Left kidney (tissue), 2 donors: ENCODE measurements around the gene CITED2. TPM values are rescaled to one million over a fixed set of nuclear protein-coding genes. Genes with fewer than 3 reads are reported as not detected.
"Not testable (repeated sequence)": the region's sequence is repeated elsewhere in the genome, so short reads cannot be mapped to it uniquely, and the experiment has no call there.

ENCODE experiments used
- DNase-seq: peaks from one replicate; pipeline ENCODE4 v3.0.0-alpha.2; 2013
- polyA plus RNA-seq: library from polyadenylated mRNA; unstranded; fragments of 120-200 nt; gene quantifications from one replicate; pipeline ENCODE4 v1.2.1, GENCODE V29; 2013; ENCODE audit not compliant: insufficient read length

Gene CITED2
- polyA plus RNA-seq, 1 donor: 142 TPM

DNA sequence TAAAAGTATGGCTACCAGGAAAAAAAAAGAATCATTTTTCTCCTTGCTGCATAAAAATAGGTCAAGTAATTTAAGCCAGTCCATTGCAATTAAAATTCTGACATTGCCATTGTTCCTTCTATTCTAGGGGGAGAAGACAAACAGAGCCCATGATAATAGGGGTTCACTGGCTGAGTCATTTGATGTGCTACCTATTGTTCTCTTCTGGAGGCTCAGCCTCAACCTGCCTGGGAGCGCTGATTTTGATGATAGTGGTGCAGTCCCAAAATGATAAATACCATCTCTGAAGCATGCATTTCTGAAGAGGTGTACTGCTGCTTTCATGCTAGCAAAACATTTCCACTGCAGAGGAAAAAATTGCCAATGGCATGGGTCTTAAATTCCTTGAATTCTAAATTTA, 5.8 kb downstream of the CITED2 start:
- DNase-seq: no peak

DNA sequence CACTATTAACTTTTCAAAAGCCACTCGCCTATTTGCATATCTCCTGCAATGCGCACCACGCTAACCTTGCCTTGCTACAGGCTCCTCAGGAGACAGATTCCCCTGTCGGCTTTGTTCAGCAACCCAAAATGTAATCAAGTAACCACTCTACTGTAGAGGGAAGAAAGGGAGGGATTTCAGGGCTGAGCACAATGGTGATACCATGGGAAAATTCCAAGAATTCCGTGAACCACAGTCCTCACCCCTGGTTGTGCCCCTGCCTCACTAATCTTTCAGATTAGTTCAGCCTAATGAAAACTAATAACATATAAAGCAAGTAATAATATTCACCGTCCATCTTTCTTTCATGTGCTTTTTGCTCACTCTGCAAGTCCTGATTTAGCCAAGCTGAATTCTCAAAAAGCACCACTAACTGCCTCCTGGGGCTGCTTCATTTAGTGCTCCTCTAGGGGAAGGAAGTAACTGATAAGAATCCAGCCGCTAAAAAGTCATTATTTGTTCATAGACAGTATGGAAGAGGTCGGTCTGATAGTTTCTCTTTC, 6.6 kb downstream of the CITED2 start:
- DNase-seq: no peak

DNA sequence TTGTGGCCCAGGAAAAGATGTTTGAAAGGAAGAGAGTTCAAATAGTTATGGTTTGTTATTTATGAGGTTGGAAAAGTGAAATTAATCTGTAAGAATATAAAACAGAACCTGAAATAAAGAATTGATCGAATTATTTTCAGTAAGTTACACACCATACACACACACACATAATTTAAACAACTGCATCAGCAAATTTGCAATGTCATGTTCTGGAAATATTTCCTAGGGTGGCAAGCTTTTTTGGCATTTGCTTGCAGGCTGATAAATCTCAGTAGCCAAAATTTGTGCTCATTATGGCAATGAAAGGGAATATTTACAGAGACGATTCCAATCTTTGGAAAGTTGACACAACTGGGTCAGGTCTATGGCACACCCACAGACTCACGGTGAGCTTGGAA, 9.5 kb downstream of the CITED2 start:
- no peak for DNase-seq

DNA sequence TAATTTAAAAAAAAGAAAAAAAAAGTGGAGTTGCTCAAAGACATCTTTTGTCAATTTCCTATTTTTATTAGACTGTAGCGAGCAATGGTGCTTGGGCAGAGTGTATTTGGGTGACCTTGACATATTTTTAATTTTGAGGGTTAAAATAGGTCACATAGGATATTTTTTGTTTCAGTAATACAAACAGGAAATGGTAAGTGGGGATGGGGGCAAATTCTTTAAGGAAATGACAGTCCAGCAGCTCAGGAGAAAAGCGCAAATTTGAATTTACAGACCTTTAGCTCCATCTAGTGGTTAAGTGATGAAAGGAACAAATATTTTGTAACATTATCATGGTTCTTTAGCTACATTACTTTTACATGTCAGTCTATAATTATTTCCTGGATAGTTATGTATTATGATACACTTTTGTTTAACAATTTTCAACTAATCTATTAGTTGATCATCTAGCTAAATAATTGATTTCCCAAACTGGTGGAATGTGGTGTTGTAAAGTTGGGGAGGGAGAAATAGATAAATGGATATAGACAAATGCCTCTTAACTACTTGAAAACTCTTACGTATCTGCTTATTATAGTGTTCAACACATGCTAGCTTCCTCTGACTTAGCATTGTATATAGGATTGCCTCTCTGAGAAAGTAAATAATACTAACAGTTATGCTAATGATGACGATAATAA, 10.0 kb downstream of the CITED2 start:
- no peak for DNase-seq

DNA sequence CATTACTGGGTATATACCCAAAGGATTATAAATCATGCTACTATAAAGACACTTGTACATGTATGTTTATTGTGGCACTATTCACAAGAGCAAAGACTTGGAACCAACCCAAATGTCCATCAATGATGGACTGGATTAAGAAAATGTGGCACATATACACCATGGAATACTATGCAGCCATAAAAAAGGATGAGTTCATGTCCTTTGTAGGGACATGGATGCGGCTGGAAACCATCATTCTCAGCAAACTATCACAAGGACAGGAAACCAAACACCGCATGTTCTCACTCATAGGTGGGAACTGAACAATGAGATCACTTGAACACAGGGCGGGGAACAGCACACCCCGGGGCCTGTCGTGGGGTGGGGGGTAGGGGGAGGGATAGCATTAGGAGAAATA, 10.7 kb downstream of the CITED2 start:
- not testable (repeated sequence) for DNase-seq

DNA sequence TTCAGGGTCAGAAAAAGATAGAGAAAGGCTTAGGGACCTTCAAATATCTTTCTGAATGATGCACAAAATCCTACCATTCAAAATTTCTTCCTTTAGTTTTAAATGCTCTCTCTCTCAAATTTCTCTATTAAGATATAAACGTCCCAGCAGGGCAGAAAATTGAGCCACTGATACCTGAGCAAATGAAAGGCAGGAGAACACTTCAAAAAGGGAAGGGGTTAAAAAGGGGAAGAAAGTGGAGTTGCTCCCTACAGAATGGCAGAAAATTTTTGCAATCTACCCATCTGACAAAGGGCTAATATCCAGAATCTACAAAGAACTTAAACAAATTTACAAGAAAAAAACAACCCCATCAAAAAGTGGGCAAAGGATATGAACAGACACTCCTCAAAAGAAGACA, 11.3 kb downstream of the CITED2 start:
- not testable (repeated sequence) for DNase-seq

DNA sequence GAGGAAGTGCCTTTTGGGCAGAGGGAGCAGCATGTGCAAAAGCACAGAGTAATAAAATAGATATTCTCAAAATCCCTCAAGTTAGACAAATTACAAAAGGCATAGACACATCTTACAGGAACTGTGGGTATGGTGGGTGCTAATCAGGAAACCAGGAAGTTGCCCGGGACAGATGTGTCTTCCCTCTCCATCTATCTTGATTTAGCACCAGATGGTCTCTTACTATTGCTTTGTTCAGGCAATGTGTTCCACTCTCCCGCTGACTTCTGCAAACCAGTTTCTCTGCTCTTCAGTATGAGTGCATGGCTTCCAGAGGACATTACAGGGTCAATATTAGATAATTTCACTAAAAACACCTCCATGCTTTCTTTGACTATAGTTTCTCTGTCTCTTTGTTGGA, 13.2 kb downstream of the CITED2 start:
- DNase-seq: no peak

DNA sequence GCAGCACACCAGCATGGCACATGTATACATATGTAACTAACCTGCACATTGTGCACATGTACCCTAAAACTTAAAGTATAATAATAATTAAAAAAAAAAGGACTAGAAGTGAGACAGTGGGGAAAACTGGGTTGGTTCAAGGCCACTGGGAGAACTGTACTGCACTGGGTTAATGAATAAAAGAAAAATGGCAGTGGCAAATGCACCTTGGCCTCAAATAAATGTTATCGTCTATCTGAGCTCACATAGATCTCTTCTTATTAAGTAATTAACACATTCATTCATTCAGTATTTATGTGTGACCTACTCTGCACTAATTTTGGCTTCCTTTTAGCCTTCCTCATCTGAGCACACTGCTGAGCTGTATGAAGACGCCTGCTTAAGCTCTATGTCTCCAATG, 17.5 kb downstream of the CITED2 start:
- DNase-seq: no peak

DNA sequence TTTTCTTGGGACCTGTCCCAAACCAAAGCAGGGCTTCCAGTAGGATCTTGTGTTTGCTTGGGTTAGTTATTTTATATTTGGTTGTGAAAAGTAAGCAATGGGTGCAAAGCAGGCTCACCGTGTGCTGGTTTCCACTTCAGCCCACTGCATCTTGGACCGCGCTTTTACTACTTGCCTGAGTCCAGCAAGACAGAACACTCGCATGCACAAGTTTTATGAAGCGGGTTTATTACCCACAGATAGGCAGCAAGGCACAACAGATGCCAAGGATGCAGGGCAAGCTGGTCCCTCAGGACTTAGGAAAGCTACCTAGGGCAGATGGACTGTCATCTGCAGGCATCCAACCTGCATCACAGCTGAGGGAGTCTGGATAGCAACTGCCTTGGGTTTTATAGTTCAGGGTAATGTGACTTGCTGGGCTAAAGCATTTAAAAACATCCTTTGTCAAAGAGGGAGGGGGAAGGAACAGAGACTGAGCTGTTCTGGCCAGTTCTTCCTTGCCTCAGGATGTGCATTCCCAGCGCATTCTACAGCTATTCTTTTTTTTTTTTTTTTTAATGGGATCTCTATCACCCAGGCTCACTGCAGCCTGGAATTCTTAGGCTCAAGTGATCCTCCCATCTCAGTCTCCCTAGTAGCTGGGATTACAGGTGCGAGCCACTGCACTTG, 18.5 kb downstream of the CITED2 start:
- no peak for DNase-seq

DNA sequence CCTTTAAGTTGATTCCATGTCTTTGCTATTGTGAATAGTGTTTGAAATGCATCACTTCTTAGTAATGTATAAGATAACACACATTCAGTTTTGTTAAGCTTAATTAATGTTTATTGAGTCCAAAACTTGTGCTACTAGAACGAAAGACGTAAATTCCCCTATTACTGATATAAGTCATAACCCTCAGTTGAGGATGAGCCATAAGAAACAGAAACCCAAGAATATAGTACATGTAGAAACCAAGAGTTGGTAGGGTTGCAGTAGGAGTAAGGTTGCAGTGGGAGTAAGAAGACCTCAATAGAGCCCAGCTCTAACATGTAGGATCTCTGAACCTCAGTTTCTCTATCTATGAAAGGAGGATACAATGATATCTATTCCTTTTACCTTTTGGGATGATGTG, 19.3 kb downstream of the CITED2 start:
- no peak for DNase-seq

DNA sequence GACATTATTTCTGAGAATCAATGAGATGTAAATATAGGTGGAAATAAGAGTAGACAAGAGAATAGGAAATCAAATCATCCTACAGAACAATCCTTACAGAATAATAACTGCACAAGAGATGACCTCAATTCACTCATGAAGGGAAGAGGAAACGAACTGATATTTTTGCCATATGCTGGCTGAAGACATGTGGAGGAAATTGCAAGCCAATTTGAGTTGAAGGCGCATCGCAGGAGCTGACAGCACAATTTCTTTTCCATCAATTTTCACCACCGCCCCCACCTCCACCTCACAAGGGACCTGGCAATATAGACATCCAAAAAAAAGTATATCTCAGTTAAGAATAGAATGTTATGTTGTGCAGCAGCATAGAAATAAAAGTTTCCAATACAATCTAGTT, 20.3 kb downstream of the CITED2 start:
- no peak for DNase-seq

DNA sequence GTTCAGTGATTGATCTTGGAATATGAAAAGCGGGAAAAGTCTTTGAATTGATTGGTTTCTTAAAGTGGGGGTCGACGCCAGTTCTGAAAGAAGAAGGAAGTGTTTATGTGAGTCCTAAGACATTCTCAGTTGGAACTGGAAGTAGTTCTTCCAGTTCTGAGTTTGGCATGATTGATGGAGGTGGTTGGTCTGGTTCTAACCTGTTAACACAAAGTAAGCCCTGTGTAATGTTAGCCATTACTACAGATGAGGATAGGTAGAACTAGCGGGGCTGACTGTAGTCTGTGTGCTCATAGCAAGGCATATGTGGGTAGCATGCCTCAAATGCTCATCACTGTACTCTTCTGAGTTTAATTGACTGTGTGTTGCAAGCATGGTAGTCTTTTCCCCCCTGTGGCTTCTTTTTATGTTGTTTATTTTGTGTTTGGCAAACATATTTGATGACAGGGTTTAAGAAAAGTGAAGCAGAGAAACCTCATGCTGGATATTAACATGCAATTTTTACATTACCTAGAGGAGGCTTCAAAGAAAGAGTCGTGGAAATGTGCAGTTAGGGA, 24.9 kb downstream of the CITED2 start:
- no peak for DNase-seq

DNA sequence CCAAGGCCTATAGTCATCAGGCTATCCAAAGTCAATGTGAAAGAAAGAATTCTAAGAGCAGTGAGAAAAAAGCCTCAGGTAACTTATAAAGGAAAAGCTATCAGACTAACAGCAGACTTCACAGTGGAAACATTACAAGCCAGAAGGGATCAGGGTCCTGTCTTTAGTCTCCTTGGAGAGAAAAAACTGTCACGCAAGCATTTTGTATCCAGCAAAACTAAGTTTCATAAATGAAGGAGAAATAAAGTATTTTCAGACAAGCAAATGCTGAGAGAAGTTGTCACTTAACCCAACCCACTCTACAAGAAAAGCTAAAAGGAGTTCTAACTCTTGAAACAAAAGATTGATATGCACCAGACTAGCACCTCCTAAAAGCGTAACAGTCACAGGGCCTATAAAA, 28.1 kb downstream of the CITED2 start:
- DNase-seq: no peak

DNA sequence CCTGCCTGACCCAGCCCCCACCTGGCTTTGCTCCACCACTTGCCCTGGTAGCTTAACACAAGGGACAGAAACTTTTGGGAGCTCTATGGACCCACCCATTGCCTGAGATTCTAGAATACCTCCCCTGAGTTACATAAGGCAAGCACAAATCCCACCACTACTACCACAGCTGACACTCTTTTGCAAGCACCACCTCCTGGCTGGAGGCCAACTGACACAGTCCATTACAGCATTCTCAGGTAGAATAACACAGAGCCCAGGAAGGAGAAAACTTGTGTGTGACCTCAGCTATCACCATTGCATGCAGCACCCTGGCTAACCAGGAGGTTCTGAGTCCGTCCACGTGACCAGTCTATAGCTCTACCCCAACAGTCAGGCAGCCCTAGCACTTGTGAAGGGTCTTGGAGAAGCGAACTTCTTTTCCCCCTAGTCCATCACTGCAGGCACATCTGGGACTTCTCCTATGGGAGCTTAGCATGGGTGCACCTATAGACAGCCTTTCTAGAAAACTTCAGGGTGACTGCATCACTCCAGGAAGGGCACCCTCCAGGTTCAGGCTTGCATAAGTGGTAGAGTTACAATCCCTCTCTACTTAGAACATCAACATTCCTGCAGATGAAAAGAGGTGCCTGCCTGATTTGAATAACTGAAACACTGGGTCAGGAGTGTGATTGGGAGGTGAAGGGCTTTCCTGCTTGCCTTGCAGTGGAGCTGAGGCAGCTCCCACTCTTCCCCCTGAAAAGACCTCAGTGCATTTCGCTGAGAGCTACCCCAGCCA, 30.1 kb downstream of the CITED2 start:
- no peak for DNase-seq

DNA sequence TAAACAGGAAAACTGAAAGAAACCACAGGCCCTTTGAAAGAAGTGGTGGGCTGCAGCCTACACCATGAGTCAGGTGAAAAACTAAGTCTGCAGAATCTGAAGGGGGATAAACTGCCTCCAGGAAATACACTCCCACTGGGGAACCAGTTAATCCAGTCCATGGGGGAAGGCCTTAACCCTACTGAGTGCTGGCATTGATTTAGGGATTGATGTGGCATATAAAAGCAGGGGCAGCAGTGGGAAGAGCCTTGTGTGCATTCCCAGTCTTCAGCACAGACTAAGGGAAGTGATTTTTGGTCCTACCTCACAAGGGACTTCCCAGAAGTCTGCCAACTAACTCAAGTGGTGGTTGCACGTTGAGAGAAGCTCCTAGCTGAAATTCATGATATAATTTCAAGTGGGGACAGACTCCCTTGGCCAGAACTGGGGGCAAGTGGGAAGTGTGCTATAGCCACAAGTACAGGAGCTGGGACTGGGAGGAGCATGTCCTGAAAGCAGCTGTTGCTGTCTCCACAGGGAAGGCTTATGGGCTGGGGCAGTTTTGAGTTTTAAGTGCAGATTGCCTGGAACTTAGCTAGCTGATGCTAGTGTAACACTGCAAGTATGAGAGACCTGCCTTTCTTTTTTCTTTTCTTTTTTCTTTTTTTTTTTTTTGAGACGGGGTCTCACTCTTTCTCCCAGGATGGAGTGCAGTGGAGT, 31.2 kb downstream of the CITED2 start:
- DNase-seq: no peak

DNA sequence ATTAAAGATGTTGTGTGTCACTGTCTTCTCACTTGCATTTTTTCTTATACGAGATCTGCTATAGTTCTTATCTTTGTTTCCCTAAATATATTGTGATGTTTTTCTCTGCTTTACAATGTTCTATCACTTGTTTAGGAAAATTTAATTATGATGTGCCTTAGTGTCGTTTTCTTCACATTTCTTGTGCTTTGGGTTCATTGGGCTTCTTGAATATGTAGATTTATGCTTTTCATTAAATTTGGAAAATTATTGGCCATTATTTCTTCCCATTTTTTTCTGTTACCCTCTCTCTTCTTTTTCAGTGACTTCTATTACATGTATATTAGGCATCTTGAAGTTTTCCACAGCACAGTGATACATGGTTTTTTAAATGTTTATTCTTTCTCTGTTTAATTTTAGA, 33.4 kb downstream of the CITED2 start:
- no peak for DNase-seq

DNA sequence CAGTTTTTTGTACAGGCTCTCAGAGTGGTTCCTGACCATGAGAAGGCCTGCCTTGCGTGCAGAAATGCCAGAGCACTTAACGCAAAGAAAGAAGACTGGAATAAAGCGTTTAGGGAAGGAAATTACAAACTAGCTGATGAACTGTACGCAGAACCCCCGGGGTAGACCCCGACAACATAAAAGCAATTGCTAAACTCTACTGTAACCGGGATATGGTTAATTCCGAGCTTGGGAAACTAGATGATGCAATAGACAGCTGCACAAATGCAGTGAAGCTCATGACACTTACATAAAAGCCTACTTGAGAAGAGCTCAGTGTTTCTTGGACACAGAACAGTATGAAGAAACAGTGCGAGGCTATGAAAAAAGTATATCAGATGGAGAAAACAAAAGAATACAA, 35.7 kb downstream of the CITED2 start:
- no peak for DNase-seq

DNA sequence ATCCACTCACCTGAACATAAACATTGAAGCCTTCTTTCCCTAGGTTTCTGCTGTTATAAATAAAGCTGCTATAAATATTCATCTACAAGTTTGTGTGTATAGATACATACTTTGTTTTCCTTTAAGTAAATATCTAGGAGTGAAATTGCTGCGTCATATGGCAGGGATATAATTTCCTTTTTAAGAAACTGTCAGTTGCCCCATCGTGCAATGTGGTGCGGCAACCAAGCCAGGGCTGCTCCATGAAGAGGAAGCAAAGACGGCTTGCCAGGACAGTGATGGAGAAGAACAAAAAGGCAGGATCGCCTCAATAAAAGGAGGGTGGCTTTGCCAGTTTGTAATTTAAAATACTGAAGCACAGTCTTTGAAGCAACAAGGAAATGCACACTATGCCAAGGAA, 36.6 kb downstream of the CITED2 start:
- DNase-seq: no peak

DNA sequence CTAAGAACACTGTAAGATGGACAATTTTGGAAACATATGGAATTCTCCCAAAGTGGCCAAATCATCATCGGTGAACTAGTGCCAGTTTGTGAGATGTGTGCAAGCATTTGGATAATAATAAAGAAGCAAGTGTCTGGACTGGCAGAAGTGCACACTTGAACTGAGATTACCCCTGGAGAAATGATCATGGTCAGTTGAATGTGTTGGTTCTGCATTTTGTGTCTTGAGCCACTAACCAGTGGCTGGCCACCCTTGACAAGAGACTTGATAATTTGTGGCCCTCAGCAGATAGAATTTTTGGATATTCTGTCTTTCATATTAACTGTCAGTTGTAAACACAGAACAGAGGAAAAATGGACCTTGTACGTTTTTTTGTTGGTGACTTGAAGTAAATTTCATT, 37.4 kb downstream of the CITED2 start:
- no peak for DNase-seq

DNA sequence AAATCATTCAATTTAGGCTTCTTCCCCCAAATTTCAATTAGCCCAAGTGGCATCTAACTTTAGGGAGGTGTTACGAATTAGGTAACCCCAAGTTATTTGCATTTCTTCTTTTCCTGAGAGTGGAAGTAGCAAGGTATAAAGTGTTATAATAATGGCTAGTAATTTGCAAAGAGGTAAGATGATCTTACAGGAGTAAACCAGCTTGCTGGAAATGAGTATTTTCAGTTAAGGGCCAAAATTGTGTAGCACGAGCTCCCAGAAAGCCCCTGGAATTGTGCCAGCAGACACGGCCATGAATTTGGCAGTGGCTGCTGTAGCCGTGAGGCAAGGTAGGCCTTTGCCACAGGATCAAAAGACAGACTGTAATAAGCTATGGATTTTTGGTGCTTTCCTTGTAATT, 38.0 kb downstream of the CITED2 start:
- DNase-seq: no peak

DNA sequence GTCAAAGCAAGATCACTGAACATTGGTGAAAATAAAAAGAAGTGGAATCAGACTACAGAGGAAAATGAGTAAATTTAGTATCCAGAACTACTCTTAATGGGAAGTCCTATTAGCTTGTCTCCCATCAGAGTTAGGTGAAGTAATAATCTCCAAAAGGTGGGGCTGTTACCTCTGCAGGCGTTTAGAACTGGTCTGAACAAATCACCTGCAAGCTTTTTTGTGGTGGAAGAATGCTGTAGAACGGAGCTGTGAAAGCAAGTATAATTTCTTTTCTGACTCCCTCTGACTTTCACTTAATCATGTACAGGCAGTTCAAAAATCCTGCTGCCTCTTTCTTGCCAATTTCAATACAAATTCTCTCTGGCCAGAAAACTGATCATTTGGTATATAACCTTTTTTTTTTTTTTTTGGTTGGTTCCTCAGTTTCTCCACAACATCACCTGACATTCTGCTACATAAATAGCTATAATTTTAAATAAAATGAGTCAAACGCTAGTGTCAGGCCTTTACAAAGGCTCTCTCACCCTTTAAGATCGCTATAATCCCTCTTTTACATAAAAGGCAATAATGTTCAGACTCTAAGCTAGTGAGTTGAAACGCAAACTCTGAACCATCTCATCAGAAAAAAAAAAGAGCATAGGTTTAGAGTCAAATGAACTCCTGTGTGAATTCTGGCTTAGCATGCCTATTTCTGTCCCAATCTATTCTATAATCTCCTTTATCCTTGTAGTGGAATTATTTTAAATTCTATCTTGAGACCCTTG, 38.8 kb downstream of the CITED2 start:
- DNase-seq: no peak
